IMR-90 (cell line): ENCODE measurements around the gene SLC7A6OS.

Experiments used
- CEBPB ChIP-seq: IDR thresholded peaks from 2 replicates; pipeline ENCODE4 v1.6.1; 2012; ENCODE audit warnings: low read depth, low read length, improper control_type of control experiment
- CTCF ChIP-seq: conservative IDR thresholded peaks from 2 replicates; pipeline ENCODE4 v1.5.1; 2012; ENCODE audit warnings: mild to moderate bottlenecking, low read depth, low read length, improper control_type of control experiment
- ELK1 ChIP-seq: fragments of 150-350 bp; IDR thresholded peaks from 2 replicates; pipeline ENCODE4 v1.6.1; 2016; ENCODE audit warnings: low read depth, mild to moderate bottlenecking, low read length, moderate library complexity, borderline replicate concordance
- MAFK ChIP-seq: IDR thresholded peaks from 2 replicates; pipeline ENCODE4 v1.6.1; 2012; ENCODE audit warnings: low read depth, low read length, improper control_type of control experiment
- POLR2A ChIP-seq: IDR thresholded peaks from 2 replicates; pipeline ENCODE4 v1.6.1; 2012; ENCODE audit warnings: mild to moderate bottlenecking, low read depth, low read length

- no peak for TF ChIP-seq CTCF
- no peak for TF ChIP-seq CEBPB
- TF ChIP-seq ELK1: no peak
- TF ChIP-seq MAFK: no peak
- TF ChIP-seq POLR2A: no peak
Observed at GRCh38 chr16:68252383-68252782, 58.4 kb downstream of the SLC7A6OS start.
